Choroid plexus epithelial cell (primary cell): ENCODE measurements around the gene SMC1B.
"Not testable (repeated sequence)": the region's sequence is repeated elsewhere in the genome, so short reads cannot be mapped to it uniquely, and the experiment has no call there.

Experiments used
- DNase-seq: peaks from one replicate; pipeline ENCODE4 v3.0.0-alpha.2; 2010; ENCODE audit warnings: low read depth
- H3K4me3 ChIP-seq: 2 replicates; pipeline ENCODE4 v1.5.1; 2011; ENCODE audit warnings: low read depth, mild to moderate bottlenecking, control low read depth, low read length, moderate library complexity
- CTCF ChIP-seq: conservative IDR thresholded peaks from 2 replicates; pipeline ENCODE4 v1.5.1; 2011; ENCODE audit warnings: low read depth, mild to moderate bottlenecking, control low read depth, inconsistent platforms, low read length, moderate library complexity

Gene SMC1B

GRCh38 chr22:45366713-45367112 is 46.7 kb downstream of the SMC1B start:
- TF ChIP-seq CTCF, result no peak
- no peak overlapping the region for H3K4me3 ChIP-seq
- no peak for DNase-seq

GRCh38 chr22:45359627-45360026 is 53.8 kb downstream of the SMC1B start:
- H3K4me3 ChIP-seq, result no peak overlapping the region
- DNase-seq, result no peak
- no peak for TF ChIP-seq CTCF

GRCh38 chr22:45358127-45358526 is 55.3 kb downstream of the SMC1B start:
- peak; percentile 6 for DNase-seq
- no peak for TF ChIP-seq CTCF
- no peak overlapping the region for H3K4me3 ChIP-seq

GRCh38 chr22:45357490-45357889 is 55.9 kb downstream of the SMC1B start:
- no peak for TF ChIP-seq CTCF
- H3K4me3 ChIP-seq, result no peak overlapping the region
- DNase-seq, result no peak

GRCh38 chr22:45353786-45354185 is 59.6 kb downstream of the SMC1B start:
- DNase-seq, result no peak
- no peak for TF ChIP-seq CTCF
- no peak overlapping the region for H3K4me3 ChIP-seq

GRCh38 chr22:45352757-45353156 is 60.6 kb downstream of the SMC1B start:
- peak; percentile 21 for DNase-seq
- not testable (repeated sequence) for H3K4me3 ChIP-seq

GRCh38 chr22:45351956-45352355 is 61.4 kb downstream of the SMC1B start:
- H3K4me3 ChIP-seq, result no peak overlapping the region
- no peak for DNase-seq
- TF ChIP-seq CTCF, result no peak

- no peak overlapping the region for H3K4me3 ChIP-seq
- no peak for DNase-seq
- no peak for TF ChIP-seq CTCF
Observed at GRCh38 chr22:45349916-45350315, 63.5 kb downstream of the SMC1B start.
